Neutrophil (primary cell): ENCODE results near the gene TYW1.
"Not testable (repeated sequence)": the region's sequence is repeated elsewhere in the genome, so short reads cannot be mapped to it uniquely, and the experiment has no call there.

Experiments
- H3K27ac ChIP-seq: fragments of 200-600 bp; sonication (generic); 2 replicates; pipeline ENCODE4 v1.5.1; 2016; ENCODE audit warnings: mild to moderate bottlenecking, moderate library complexity
- H3K27me3 ChIP-seq: fragments of 200-600 bp; sonication (generic); 2 replicates; pipeline ENCODE4 v1.6.0; 2016; ENCODE audit warnings: mild to moderate bottlenecking
- H3K36me3 ChIP-seq: fragments of 200-600 bp; sonication (generic); 2 replicates; pipeline ENCODE4 v1.5.1; 2017
- H3K4me1 ChIP-seq, 2 experiments: fragments of 200-600 bp in 1 of 2; sonication (generic) in 1 of 2; 1 replicate in 1 of 2; 2 replicates in 1 of 2; pipeline versions ENCODE4 v1.5.1 to v1.6.1; 2013 to 2016; ENCODE audit warnings: low read depth in 1 of 2, low read length in 1 of 2, mild to moderate bottlenecking in 1 of 2, moderate library complexity in 1 of 2; ENCODE audit not compliant: control insufficient read depth in 1 of 2, insufficient read depth in 1 of 2
- H3K4me3 ChIP-seq, 2 experiments: fragments of 200-600 bp in 1 of 2; sonication (generic) in 1 of 2; 1 replicate in 1 of 2; 2 replicates in 1 of 2; pipeline ENCODE4 v1.5.1; 2013 to 2016; ENCODE audit warnings: low read depth in 1 of 2, low read length in 1 of 2, mild to moderate bottlenecking in 1 of 2, moderate library complexity in 1 of 2
- H3K9me3 ChIP-seq: fragments of 200-600 bp; sonication (generic); 2 replicates; pipeline ENCODE4 v1.5.1; 2016
- TF ChIP-seq, protein P1 (sequence below): fragments of 200-600 bp; sonication (generic); IDR thresholded peaks from 2 replicates; pipeline ENCODE4 v1.5.1; 2016; ENCODE audit warnings: antibody characterized with exemption

TYW1 gene

DNA sequence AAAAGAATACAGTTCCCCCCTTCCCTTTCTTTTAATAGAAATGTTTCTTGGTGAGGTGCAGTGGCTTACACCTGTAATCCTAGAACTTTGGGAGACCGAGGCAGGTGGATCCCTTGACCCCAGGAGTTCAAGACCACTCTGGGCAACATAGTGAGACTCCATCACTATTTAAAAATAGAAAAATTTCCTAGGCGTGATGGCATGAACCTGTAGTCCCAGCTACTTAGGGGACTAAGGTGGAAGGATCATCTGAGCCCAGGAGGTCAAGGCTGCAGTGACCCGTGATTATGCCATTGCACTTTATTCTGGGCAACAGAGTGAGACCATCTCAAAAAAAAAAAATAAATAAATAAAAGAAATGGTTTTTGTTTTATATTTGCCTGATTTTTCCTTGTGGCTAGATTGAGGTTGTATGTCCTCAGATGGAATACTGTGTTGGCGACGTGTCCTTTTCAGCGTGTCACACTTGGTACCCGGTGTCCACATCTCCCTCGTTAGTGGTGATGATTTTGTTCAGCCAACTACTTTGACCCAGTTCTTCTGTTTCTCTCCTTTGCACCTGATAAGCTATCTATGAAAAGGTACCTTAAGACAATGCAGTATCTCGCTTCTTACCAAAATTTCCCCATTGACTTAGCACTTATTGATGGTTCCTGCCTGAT lies 202.4 kb downstream of the TYW1 start:
- H3K27ac ChIP-seq, H3K4me3 ChIP-seq, H3K4me1 ChIP-seq, H3K27me3 ChIP-seq, H3K36me3 ChIP-seq, H3K9me3 ChIP-seq: not testable (repeated sequence)

GRCh38 chr7:67205772-67206171 lies 209.1 kb downstream of the TYW1 start:
- H3K9me3 ChIP-seq, H3K4me3 ChIP-seq, H3K27ac ChIP-seq, H3K27me3 ChIP-seq, H3K4me1 ChIP-seq, H3K36me3 ChIP-seq: not testable (repeated sequence)

DNA sequence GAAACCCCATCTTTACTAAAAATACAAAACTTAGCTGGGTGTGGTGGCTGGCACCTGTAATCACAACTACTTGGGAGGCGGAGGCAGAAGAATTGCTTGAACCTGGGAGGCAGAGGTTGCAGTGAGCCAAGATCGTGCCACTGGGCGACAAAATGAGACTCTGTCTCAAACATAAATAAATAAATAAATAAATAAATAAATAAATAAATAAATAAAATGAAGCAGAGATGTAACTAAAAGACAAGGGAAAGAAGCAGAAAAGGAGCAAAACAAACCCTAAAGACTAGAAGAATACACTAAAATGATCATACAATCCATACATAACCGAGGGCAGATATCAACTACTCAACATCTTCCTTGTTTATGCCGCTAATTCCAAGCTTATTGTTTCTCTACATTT lies 209.8 kb downstream of the TYW1 start:
- Histone ChIP-seq H3K27ac (no peak overlapping the region), H3K36me3 (no peaks in the 10 kb centered on the region), H3K4me1 (no peaks in the 10 kb centered on the region), H3K27me3 (no peaks in the 10 kb centered on the region), H3K4me3 (no peak overlapping the region), H3K9me3 (no peaks in the 10 kb centered on the region)
- TF ChIP-seq, protein P1, sequence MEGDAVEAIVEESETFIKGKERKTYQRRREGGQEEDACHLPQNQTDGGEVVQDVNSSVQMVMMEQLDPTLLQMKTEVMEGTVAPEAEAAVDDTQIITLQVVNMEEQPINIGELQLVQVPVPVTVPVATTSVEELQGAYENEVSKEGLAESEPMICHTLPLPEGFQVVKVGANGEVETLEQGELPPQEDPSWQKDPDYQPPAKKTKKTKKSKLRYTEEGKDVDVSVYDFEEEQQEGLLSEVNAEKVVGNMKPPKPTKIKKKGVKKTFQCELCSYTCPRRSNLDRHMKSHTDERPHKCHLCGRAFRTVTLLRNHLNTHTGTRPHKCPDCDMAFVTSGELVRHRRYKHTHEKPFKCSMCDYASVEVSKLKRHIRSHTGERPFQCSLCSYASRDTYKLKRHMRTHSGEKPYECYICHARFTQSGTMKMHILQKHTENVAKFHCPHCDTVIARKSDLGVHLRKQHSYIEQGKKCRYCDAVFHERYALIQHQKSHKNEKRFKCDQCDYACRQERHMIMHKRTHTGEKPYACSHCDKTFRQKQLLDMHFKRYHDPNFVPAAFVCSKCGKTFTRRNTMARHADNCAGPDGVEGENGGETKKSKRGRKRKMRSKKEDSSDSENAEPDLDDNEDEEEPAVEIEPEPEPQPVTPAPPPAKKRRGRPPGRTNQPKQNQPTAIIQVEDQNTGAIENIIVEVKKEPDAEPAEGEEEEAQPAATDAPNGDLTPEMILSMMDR: no peak

- H3K27ac ChIP-seq, H3K4me3 ChIP-seq, H3K27me3 ChIP-seq, H3K4me1 ChIP-seq, H3K9me3 ChIP-seq, H3K36me3 ChIP-seq: not testable (repeated sequence)
These were observed 212.0 kb downstream of the TYW1 start for GRCh38 chr7:67208656-67209055.

DNA sequence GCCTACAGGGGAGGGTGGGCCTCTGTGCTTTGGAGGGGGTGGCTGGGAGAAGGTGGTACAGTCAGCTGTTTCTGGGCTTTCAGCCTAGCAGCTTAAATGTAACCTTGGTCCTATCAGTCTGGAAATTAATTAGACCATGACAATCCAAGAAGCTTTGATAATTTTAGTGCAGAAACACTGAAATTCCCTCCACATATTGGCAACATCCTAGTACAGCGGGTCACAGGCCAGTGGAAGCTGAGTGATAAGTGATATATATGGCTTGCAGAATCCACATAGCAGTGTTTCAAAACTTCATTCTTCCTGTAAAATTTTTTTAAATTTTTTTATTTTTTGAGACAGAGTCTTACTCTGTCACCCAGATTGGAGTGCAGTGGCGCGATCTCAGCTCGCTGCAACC lies 212.6 kb downstream of the TYW1 start:
- TF ChIP-seq, protein P1: no peak
- H3K4me3 ChIP-seq: no peak overlapping the region

DNA sequence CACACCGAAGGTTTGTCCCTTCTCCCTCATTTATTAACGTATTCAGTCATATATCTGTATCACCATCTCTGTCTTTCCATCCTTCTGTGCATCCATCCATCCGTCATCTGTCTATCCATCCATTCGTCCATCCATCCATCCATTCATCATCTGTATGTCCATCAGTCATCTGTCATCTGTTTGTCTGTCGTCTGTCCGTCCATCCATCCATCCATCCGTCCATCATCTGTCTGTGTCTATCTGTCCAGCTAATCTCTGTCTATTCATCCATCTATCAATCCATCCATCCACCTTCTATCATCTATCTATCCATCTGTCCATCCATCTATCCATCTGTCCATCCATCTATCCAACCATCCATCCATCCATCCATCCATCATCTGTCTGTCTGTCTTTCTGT lies 213.9 kb downstream of the TYW1 start:
- Histone ChIP-seq H3K36me3 (no peaks in the 10 kb centered on the region), H3K4me1 (no peaks in the 10 kb centered on the region), H3K27me3 (no peaks in the 10 kb centered on the region), H3K4me3 (no peak overlapping the region), H3K27ac (no peak overlapping the region), H3K9me3 (no peaks in the 10 kb centered on the region)
- TF ChIP-seq, protein P1: no peak

More for the DNA sequence above, 212.6 kb downstream of the TYW1 start:
- H3K36me3 ChIP-seq: no peaks in the 10 kb centered on the region
- no peaks in the 10 kb centered on the region for H3K9me3 ChIP-seq
- no peaks in the 10 kb centered on the region for H3K27me3 ChIP-seq
- H3K4me1 ChIP-seq: no peaks in the 10 kb centered on the region
- H3K27ac ChIP-seq: no peak overlapping the region

GRCh38 chr7:67211650-67212330 lies 215.2 kb downstream of the TYW1 start:
- not testable (repeated sequence) for H3K4me3 ChIP-seq, H3K4me1 ChIP-seq, H3K27ac ChIP-seq, H3K36me3 ChIP-seq, H3K27me3 ChIP-seq, H3K9me3 ChIP-seq

GRCh38 chr7:67213038-67213437 lies 216.4 kb downstream of the TYW1 start:
- not testable (repeated sequence) for H3K27ac ChIP-seq, H3K4me1 ChIP-seq, H3K9me3 ChIP-seq, H3K4me3 ChIP-seq, H3K27me3 ChIP-seq, H3K36me3 ChIP-seq

GRCh38 chr7:67223551-67223950 lies 226.9 kb downstream of the TYW1 start:
- not testable (repeated sequence) for H3K9me3 ChIP-seq, H3K4me3 ChIP-seq, H3K4me1 ChIP-seq, H3K27me3 ChIP-seq, H3K36me3 ChIP-seq, H3K27ac ChIP-seq

- not testable (repeated sequence) for H3K4me3 ChIP-seq, H3K9me3 ChIP-seq, H3K27me3 ChIP-seq, H3K36me3 ChIP-seq, H3K27ac ChIP-seq, H3K4me1 ChIP-seq
These were observed 229.8 kb downstream of the TYW1 start for GRCh38 chr7:67226340-67226907.

GRCh38 chr7:67226967-67227366 lies 230.3 kb downstream of the TYW1 start:
- H3K4me1 ChIP-seq, H3K27ac ChIP-seq, H3K9me3 ChIP-seq, H3K4me3 ChIP-seq, H3K36me3 ChIP-seq, H3K27me3 ChIP-seq: not testable (repeated sequence)
